BLaER1 treated with 17β-estradiol and CSF1 and Interleukin-3, amounts not matched to agents 10 nM and 100 nM (cell line): Measurements from ENCODE around the gene TPSB2.
A peak's percentile ranks its signal among the peaks of the same experiment; 100 is the strongest.
"Not testable (repeated sequence)": the region's sequence is repeated elsewhere in the genome, so short reads cannot be mapped to it uniquely, and the experiment has no call there.

ENCODE experiments used
- H3K27ac ChIP-seq, 11 experiments: shearing (Covaris generic); formaldehyde crosslinking; 2 replicates each; pipeline ENCODE4 v1.8.1; 2022
- H3K27me3 ChIP-seq, 11 experiments: shearing (Covaris generic); formaldehyde crosslinking; 2 replicates each; pipeline ENCODE4 v1.8.1; 2022
- H3K36me3 ChIP-seq, 11 experiments: shearing (Covaris generic); formaldehyde crosslinking; 2 replicates each; pipeline ENCODE4 v1.8.1; 2022
- H3K4me1 ChIP-seq, 10 experiments: shearing (Covaris generic); formaldehyde crosslinking; 2 replicates each; pipeline ENCODE4 v1.8.1; 2022
- H3K4me2 ChIP-seq, 11 experiments: shearing (Covaris generic); formaldehyde crosslinking; 2 replicates each; pipeline ENCODE4 v1.8.1; 2022
- H3K4me3 ChIP-seq, 10 experiments: shearing (Covaris generic); formaldehyde crosslinking; 2 replicates each; pipeline ENCODE4 v1.8.1; 2022
- H3K9ac ChIP-seq, 11 experiments: shearing (Covaris generic); formaldehyde crosslinking; 2 replicates each; pipeline ENCODE4 v1.8.1; 2022
- H3K9me3 ChIP-seq, 11 experiments: shearing (Covaris generic); formaldehyde crosslinking; replicated peaks in 1 of 11; 2 replicates each; pipeline ENCODE4 v1.8.1; 2022
- H4K20me1 ChIP-seq, 11 experiments: shearing (Covaris generic); formaldehyde crosslinking; 2 replicates each; pipeline ENCODE4 v1.8.1; 2022
- Cebpa-rat ChIP-seq, 11 experiments: shearing (Covaris generic); IDR thresholded peaks; 2 replicates each; pipeline ENCODE4 v1.8.1; 2022

The TPSB2 gene

DNA sequence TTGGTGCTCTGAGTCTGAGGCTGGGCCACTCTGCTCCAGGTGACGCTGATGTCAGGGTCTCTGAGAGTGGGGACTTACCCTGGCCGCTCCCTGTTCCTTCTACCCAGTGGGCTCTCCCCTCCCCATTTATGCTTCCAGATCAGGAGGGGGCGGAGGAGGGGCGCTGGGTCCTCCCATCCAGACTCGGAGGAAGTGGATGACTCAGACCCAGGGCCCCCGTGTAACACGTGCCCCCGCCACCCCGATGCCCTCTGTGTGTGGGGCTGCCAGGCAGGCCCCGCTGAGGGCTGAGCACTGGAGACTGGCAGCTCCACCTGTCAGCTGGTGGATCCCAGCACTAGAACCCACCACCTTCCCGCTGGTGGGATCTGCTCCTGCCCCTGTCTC, at the start of gene TPSB2:
Gene TPSB2, minus strand, starts transcription at position 101 of the 387 bp plus-strand sequence. CDS start 233 bp downstream, outside the sequence.
- H3K4me1 ChIP-seq, H3K36me3 ChIP-seq: not testable (repeated sequence)

GRCh38 chr16:1279081-1279944, 49.3 kb upstream of the TPSB2 start:
- Histone ChIP-seq H3K9ac (peak overlapping the region in 6 of 11 experiments; percentile 4 to 55 (median 24); a peak in 10 of 22 replicates), H3K27me3 (peaks cover 11 to 63% (median 31%) of the 10 kb centered on the region in 11 experiments; a peak in 18 of 22 replicates), H3K36me3 (no peaks in the 10 kb centered on the region), H3K27ac (peak overlapping the region in 7 of 11 experiments; percentile 6 to 56 (median 33); a peak in 7 of 22 replicates), H3K9me3 (no peaks in the 10 kb centered on the region), H3K4me3 (no peak overlapping the region), H3K4me2 (peak overlapping the region; percentile 13 to 97 (median 88); a peak in 20 of 22 replicates), H4K20me1 (no peaks in the 10 kb centered on the region), H3K4me1 (peaks cover 26 to 68% (median 65%) of the 10 kb centered on the region in 10 experiments)
- TF ChIP-seq Cebpa-rat (IDR thresholded peaks at IDR 0.05), result no peak

More for the DNA sequence above, at the start of gene TPSB2:
- not testable (repeated sequence) for H3K27ac ChIP-seq, H3K4me3 ChIP-seq, H3K9ac ChIP-seq, H4K20me1 ChIP-seq, H3K27me3 ChIP-seq, H3K9me3 ChIP-seq, H3K4me2 ChIP-seq

DNA sequence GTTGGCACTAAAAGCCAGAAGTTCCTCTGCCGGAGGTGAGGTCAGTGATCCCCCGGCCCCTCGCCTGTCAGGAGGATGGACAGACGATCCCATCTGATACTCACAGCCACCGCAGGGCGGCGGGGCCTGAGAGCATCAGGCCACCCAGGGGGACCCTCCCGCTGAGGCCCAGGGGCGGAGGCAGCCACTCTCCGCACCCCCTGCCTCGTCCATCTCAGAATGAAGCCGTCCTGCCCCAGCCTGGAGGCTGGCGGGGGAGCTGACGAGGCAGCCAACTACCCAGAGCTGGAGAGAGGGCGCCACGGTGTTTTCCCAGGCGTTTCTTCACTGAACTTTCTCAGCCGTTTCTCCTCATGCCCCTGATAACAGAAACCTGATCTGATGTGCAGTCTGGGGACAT, 48.5 kb upstream of the TPSB2 start:
- peak overlapping the region in 4 of 11 experiments; percentile 5 to 55 (median 18); a peak in 3 of 22 replicates for H3K9ac ChIP-seq
- H3K4me2 ChIP-seq, result peak overlapping the region in 9 of 11 experiments; percentile 43 to 97 (median 89); a peak in 17 of 22 replicates
- H4K20me1 ChIP-seq, result no peaks in the 10 kb centered on the region
- H3K4me1 ChIP-seq, result peaks cover 18 to 59% (median 57%) of the 10 kb centered on the region in 10 experiments
- TF ChIP-seq Cebpa-rat (IDR thresholded peaks at IDR 0.05), result no peak
- peak overlapping the region in 1 of 11 experiments; percentile 32; a peak in 2 of 22 replicates for H3K27ac ChIP-seq
- H3K36me3 ChIP-seq, result no peaks in the 10 kb centered on the region
- peaks cover 11 to 59% (median 31%) of the 10 kb centered on the region in 11 experiments; a peak in 17 of 22 replicates for H3K27me3 ChIP-seq
- no peak overlapping the region for H3K4me3 ChIP-seq
- H3K9me3 ChIP-seq, result no peaks in the 10 kb centered on the region

GRCh38 chr16:1277617-1278282, 47.8 kb upstream of the TPSB2 start:
- Histone ChIP-seq H3K36me3 (no peaks in the 10 kb centered on the region), H3K4me1 (peaks cover 11 to 52% (median 49%) of the 10 kb centered on the region in 10 experiments), H3K27me3 (peaks cover 11 to 53% (median 30%) of the 10 kb centered on the region in 11 experiments; a peak in 17 of 22 replicates)

GRCh38 chr16:1277151-1277598, 47.2 kb upstream of the TPSB2 start:
- Histone ChIP-seq H3K36me3 (no peaks in the 10 kb centered on the region), H3K4me1 (peaks cover 5 to 51% (median 46%) of the 10 kb centered on the region in 10 experiments), H3K4me3 (no peak overlapping the region), H4K20me1 (no peaks in the 10 kb centered on the region), H3K9me3 (no peaks in the 10 kb centered on the region), H3K27ac (no peak overlapping the region), H3K4me2 (no peak overlapping the region), H3K9ac (no peak overlapping the region), H3K27me3 (peaks cover 11 to 49% (median 29%) of the 10 kb centered on the region in 11 experiments; a peak in 17 of 22 replicates)
- no peak for TF ChIP-seq Cebpa-rat (IDR thresholded peaks at IDR 0.05)

More at GRCh38 chr16:1277617-1278282, 47.8 kb upstream of the TPSB2 start:
- H3K27ac ChIP-seq, result no peak overlapping the region
- no peaks in the 10 kb centered on the region for H3K9me3 ChIP-seq
- no peak for TF ChIP-seq Cebpa-rat (IDR thresholded peaks at IDR 0.05)
- H3K4me3 ChIP-seq, result no peak overlapping the region
- peak overlapping the region in 7 of 11 experiments; percentile 1 to 33 (median 21); a peak in 7 of 22 replicates for H3K4me2 ChIP-seq
- H4K20me1 ChIP-seq, result no peaks in the 10 kb centered on the region
- no peak overlapping the region for H3K9ac ChIP-seq

DNA sequence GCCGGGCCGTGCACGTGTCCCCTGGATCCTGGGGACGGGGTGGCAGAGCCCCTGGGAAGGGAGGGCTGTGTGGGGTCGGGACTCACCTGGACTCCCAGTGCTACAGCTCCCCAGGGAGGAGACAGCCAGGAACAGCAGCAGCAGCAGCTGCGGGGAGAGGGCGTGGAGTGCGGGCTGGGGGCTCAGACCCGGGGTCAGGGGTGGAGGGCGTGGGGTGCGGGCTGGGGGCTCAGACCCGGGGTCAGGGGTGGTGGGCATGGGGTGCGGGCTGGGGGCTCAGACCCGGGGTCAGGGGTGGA, 46.5 kb upstream of the TPSB2 start:
- Histone ChIP-seq H3K9ac (no peak overlapping the region), H3K4me3 (no peak overlapping the region), H3K4me1 (peaks cover 8 to 51% (median 46%) of the 10 kb centered on the region in 10 experiments), H4K20me1 (no peaks in the 10 kb centered on the region), H3K27ac (no peak overlapping the region), H3K27me3 (peaks cover 11 to 45% (median 26%) of the 10 kb centered on the region in 11 experiments; a peak in 17 of 22 replicates), H3K4me2 (no peak overlapping the region), H3K9me3 (no peaks in the 10 kb centered on the region), H3K36me3 (no peaks in the 10 kb centered on the region)
- no peak for TF ChIP-seq Cebpa-rat (IDR thresholded peaks at IDR 0.05)

DNA sequence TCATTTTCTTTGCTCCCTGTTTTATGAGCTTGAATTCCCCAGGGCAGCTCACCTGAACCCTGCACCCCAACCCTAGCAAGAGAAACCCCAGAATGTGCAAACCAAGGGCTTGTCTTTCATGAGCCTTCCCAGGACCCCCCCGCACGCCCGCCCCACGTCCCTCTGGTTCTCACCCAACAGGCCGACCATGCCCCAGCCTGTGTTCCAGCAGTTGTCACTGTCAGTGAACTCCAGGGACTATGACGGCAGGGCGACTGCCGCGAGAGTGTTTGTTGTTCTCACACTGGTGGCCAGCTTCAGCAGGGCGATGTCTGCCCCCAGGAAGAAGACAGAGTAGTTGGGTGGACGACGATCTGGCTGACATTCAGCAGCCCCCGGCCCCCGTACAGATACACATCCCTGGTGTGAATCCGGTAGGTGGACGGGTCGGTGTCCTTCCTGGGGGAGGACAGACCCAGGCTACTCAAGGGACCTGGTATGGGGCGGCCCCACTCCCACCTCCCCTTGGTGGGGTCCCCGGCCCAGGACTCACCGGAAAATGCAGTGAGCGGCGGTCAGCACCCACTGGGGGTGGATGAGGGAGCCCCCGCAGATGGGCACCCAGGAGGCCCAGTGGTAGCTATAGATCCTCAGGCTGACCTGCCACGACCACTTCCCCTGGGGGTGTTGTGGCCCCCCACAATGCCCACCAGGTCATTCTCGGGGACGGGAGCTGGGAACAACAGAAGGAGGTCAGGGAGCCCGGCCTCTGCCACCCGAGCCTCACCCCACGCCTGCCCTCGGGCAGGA, 46.0 kb upstream of the TPSB2 start:
- Histone ChIP-seq H3K27me3 (peaks cover 11 to 40% (median 25%) of the 10 kb centered on the region in 11 experiments; a peak in 17 of 22 replicates), H3K9me3 (no peaks in the 10 kb centered on the region), H3K27ac (no peak overlapping the region), H3K9ac (no peak overlapping the region), H4K20me1 (no peaks in the 10 kb centered on the region), H3K4me1 (peaks cover 9 to 49% (median 44%) of the 10 kb centered on the region in 10 experiments), H3K36me3 (no peaks in the 10 kb centered on the region), H3K4me2 (no peak overlapping the region), H3K4me3 (no peak overlapping the region)
- TF ChIP-seq Cebpa-rat (IDR thresholded peaks at IDR 0.05), result no peak

DNA sequence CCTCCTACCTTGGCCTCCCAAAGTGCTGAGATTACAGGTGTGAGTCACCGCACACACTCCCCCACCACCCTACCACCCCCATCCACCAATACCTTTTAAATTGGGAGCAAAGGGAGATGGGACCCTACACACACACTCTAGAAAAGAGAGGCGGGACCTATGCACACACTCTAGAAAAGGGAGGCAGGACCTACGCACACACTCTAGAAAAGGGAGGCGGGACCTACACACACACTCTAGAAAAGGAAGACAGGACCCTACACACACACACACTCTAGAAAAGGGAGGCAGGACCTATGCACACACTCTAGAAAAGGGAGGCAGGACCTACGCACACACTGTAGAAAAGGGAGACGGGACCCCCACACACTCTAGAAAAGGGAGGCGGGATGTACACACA, 44.8 kb upstream of the TPSB2 start:
- H3K27me3 ChIP-seq, result peaks cover 9 to 33% (median 25%) of the 10 kb centered on the region in 11 experiments; a peak in 17 of 22 replicates
- TF ChIP-seq Cebpa-rat (IDR thresholded peaks at IDR 0.05), result no peak
- H3K4me2 ChIP-seq, result no peak overlapping the region
- H3K36me3 ChIP-seq, result no peaks in the 10 kb centered on the region
- H3K4me1 ChIP-seq, result peaks cover 9 to 37% (median 32%) of the 10 kb centered on the region in 10 experiments
- H3K27ac ChIP-seq, result no peak overlapping the region
- no peaks in the 10 kb centered on the region for H4K20me1 ChIP-seq
- H3K9me3 ChIP-seq, result no peaks in the 10 kb centered on the region
- no peak overlapping the region for H3K9ac ChIP-seq
- no peak overlapping the region for H3K4me3 ChIP-seq
